Loucy (cell line): ENCODE measurements around the gene CFAP54.
A peak's percentile ranks its signal among the peaks of the same experiment; 100 is the strongest.

Source experiments
- H2AFZ ChIP-seq: fragments of 200-600 bp; sonication (generic); 2 replicates; pipeline ENCODE4 v1.6.0; 2016; ENCODE audit warnings: antibody characterized with exemption, mild to moderate bottlenecking, low read length, moderate library complexity
- H3F3A ChIP-seq: fragments of 200-600 bp; 2 replicates; pipeline ENCODE4 v1.6.0; 2016; ENCODE audit warnings: antibody characterized with exemption, low read depth, mild to moderate bottlenecking
- H3K27me3 ChIP-seq: fragments of 200-600 bp; sonication (generic); 2 replicates; pipeline ENCODE4 v1.6.1; 2014; ENCODE audit warnings: low read length, mild to moderate bottlenecking; ENCODE audit not compliant: insufficient read depth, poor library complexity, severe bottlenecking
- H3K36me3 ChIP-seq: fragments of 200-600 bp; sonication (generic); 2 replicates; pipeline ENCODE4 v1.6.1; 2016; ENCODE audit warnings: low read length; ENCODE audit not compliant: insufficient read depth
- H3K4me1 ChIP-seq: fragments of 200-600 bp; sonication (generic); 2 replicates; pipeline ENCODE4 v1.5.1; 2014; ENCODE audit warnings: low read length, mild to moderate bottlenecking; ENCODE audit not compliant: insufficient read depth, poor library complexity, severe bottlenecking
- H3K4me2 ChIP-seq: fragments of 200-600 bp; sonication (generic); 2 replicates; pipeline ENCODE4 v1.6.0; 2014; ENCODE audit warnings: antibody characterized with exemption, low read length, low read depth, mild to moderate bottlenecking; ENCODE audit not compliant: poor library complexity, severe bottlenecking
- H3K4me3 ChIP-seq: fragments of 200-600 bp; sonication (generic); 2 replicates; pipeline ENCODE4 v1.5.1; 2014; ENCODE audit warnings: low read length, mild to moderate bottlenecking, mixed read lengths; ENCODE audit not compliant: poor library complexity, severe bottlenecking
- H3K79me2 ChIP-seq: fragments of 200-600 bp; sonication (generic); 2 replicates; pipeline ENCODE4 v1.6.1; 2014; ENCODE audit warnings: low read length; ENCODE audit not compliant: insufficient read depth
- H3K9ac ChIP-seq: fragments of 200-600 bp; sonication (generic); 2 replicates; pipeline ENCODE4 v1.6.0; 2014; ENCODE audit warnings: mild to moderate bottlenecking, low read depth, low read length, moderate library complexity; ENCODE audit not compliant: poor library complexity, severe bottlenecking
- H3K9me2 ChIP-seq: fragments of 200-600 bp; sonication (generic); replicated peaks from 2 replicates; pipeline ENCODE4 v1.6.1; 2016; ENCODE audit warnings: low read depth, low read length, mixed read lengths
- H3K9me3 ChIP-seq: fragments of 200-600 bp; sonication (generic); 2 replicates; pipeline ENCODE4 v1.6.1; 2014; ENCODE audit warnings: mild to moderate bottlenecking, antibody characterized with exemption, low read length, low read depth; ENCODE audit not compliant: insufficient read depth
- H4K20me1 ChIP-seq: fragments of 200-600 bp; sonication (generic); 2 replicates; pipeline ENCODE4 v1.6.0; 2014; ENCODE audit warnings: antibody characterized with exemption, low read length, mild to moderate bottlenecking; ENCODE audit not compliant: insufficient read depth, poor library complexity, severe bottlenecking
- EZH2phosphoT487 ChIP-seq: fragments of 200-600 bp; IDR thresholded peaks from 2 replicates; pipeline ENCODE4 v1.6.1; 2018; ENCODE audit warnings: antibody characterized with exemption, mild to moderate bottlenecking, moderate library complexity, borderline replicate concordance
- TF ChIP-seq, protein P1 (sequence below): fragments of 200-600 bp; sonication (generic); conservative IDR thresholded peaks from 2 replicates; pipeline ENCODE4 v1.5.1; 2014; ENCODE audit warnings: mild to moderate bottlenecking, antibody characterized with exemption, low read length

The CFAP54 gene

DNA sequence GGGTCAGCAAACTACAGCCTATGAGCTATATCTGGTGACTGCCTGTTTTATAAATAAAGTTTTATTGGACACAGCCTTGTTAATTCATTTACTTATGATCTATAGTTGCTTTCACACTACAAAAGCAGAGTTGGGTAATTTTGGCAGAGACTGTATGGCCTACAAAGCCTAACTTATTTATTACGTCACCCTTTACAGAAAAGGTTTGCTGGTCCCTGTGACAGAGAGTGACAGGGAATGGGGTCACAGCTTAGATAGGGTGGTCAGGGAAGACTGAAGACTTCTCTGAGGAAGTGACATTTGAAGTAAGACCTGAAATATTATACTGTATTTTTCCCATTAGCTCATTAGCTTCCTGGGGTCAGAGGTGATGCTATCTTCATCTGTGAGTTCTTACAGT lies 342.0 kb downstream of the CFAP54 start:
- Histone ChIP-seq H3K79me2 (no peaks in the 10 kb centered on the region), H3F3A (no peaks in the 10 kb centered on the region), H3K27me3 (no peaks in the 10 kb centered on the region), H3K9me3 (no peaks in the 10 kb centered on the region), H4K20me1 (no peaks in the 10 kb centered on the region), H3K36me3 (no peaks in the 10 kb centered on the region), H3K4me3 (no peak overlapping the region), H3K4me1 (no peaks in the 10 kb centered on the region), H3K9ac (no peak overlapping the region), H3K9me2 (no peaks in the 10 kb centered on the region), H2AFZ (no peak overlapping the region), H3K4me2 (no peak overlapping the region)
- TF ChIP-seq EZH2phosphoT487: no peak
- TF ChIP-seq, protein P1, sequence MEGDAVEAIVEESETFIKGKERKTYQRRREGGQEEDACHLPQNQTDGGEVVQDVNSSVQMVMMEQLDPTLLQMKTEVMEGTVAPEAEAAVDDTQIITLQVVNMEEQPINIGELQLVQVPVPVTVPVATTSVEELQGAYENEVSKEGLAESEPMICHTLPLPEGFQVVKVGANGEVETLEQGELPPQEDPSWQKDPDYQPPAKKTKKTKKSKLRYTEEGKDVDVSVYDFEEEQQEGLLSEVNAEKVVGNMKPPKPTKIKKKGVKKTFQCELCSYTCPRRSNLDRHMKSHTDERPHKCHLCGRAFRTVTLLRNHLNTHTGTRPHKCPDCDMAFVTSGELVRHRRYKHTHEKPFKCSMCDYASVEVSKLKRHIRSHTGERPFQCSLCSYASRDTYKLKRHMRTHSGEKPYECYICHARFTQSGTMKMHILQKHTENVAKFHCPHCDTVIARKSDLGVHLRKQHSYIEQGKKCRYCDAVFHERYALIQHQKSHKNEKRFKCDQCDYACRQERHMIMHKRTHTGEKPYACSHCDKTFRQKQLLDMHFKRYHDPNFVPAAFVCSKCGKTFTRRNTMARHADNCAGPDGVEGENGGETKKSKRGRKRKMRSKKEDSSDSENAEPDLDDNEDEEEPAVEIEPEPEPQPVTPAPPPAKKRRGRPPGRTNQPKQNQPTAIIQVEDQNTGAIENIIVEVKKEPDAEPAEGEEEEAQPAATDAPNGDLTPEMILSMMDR: no peak

- peaks cover 20% of the 10 kb centered on the region for H3K4me1 ChIP-seq
- no peak for TF ChIP-seq EZH2phosphoT487
- TF ChIP-seq, protein P1: no peak
- peak overlapping the region; percentile 62 for H3K4me2 ChIP-seq
- H3K9ac ChIP-seq: no peak overlapping the region
- no peaks in the 10 kb centered on the region for H3K9me3 ChIP-seq
- H3K27me3 ChIP-seq: no peaks in the 10 kb centered on the region
- H4K20me1 ChIP-seq: no peaks in the 10 kb centered on the region
- no peaks in the 10 kb centered on the region for H3K9me2 ChIP-seq
- H3K36me3 ChIP-seq: no peaks in the 10 kb centered on the region
- H3K79me2 ChIP-seq: no peaks in the 10 kb centered on the region
- H3F3A ChIP-seq: no peaks in the 10 kb centered on the region
- H3K4me3 ChIP-seq: peak overlapping the region; percentile 6
- peak overlapping the region; percentile 50 for H2AFZ ChIP-seq
Measured at GRCh38 chr12:96846293-96846692, 356.9 kb downstream of the CFAP54 start.

- no peak overlapping the region for H3K4me2 ChIP-seq
- H3F3A ChIP-seq: no peaks in the 10 kb centered on the region
- H3K9ac ChIP-seq: no peak overlapping the region
- H3K79me2 ChIP-seq: no peaks in the 10 kb centered on the region
- no peaks in the 10 kb centered on the region for H3K27me3 ChIP-seq
- H4K20me1 ChIP-seq: no peaks in the 10 kb centered on the region
- no peak overlapping the region for H3K4me3 ChIP-seq
- no peaks in the 10 kb centered on the region for H3K9me3 ChIP-seq
- H3K9me2 ChIP-seq: no peaks in the 10 kb centered on the region
- H3K36me3 ChIP-seq: no peaks in the 10 kb centered on the region
- H3K4me1 ChIP-seq: peaks cover 17% of the 10 kb centered on the region
- no peak overlapping the region for H2AFZ ChIP-seq
- no peak for TF ChIP-seq EZH2phosphoT487
- TF ChIP-seq, protein P1: no peak
Measured at GRCh38 chr12:96850676-96851075, 361.3 kb downstream of the CFAP54 start.
